Measurements from ENCODE around the gene KIAA1217.

DNA sequence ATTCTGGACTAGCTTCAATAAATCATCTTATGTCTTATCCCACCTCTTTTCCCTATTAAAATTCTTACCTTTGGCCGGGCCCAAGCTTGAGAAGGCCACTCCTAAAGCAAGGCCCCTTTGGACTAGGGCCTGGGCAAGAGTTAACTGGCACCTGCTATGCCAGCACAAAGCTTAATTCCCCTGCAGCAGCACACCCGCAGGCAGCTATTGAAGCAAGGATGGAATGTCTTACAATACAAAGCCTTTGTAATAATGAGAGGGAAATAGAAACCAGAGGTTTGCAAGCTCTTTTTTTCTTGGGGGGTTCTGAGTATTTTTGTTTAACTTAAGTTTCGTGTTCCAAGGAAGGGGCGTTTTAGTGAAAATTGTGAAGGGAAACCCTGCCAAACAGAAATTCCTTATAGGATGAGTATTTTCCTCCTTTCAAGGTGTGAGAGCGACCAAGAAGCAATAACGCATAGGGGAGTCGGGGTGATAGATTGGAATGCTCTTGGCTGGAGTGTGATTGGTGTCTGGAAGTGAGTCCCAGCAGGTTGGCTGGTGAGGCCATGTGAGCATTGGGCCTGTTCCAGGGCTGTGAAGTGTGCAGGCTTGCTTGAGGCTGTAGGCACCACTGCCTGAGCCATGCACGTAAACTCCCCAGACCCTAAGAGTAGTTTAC lies 148.5 kb downstream of the KIAA1217 start:
- no peak for TF ChIP-seq EZH2 (IDR thresholded peaks at IDR 0.05; ENCODE audit: borderline replicate concordance, low read depth, low read length, severe bottlenecking)
- TF ChIP-seq CTCF (IDR thresholded peaks at IDR 0.05; ENCODE audit: borderline replicate concordance, extremely low read depth, low read length, poor library complexity, severe bottlenecking), result no peak
